Activated naive CD4-positive, alpha-beta T cell treated with anti-CD3 and anti-CD28 coated beads, Interleukin-2, amount 50 U/mL, for 16 hours (primary cell): ENCODE results near the gene SNRPB.
"Not testable (repeated sequence)": the region's sequence is repeated elsewhere in the genome, so short reads cannot be mapped to it uniquely, and the experiment has no call there.

Experiments
- DNase-seq: peaks from one replicate; pipeline ENCODE4 v3.0.0-alpha.2; 2020

Gene SNRPB

DNA sequence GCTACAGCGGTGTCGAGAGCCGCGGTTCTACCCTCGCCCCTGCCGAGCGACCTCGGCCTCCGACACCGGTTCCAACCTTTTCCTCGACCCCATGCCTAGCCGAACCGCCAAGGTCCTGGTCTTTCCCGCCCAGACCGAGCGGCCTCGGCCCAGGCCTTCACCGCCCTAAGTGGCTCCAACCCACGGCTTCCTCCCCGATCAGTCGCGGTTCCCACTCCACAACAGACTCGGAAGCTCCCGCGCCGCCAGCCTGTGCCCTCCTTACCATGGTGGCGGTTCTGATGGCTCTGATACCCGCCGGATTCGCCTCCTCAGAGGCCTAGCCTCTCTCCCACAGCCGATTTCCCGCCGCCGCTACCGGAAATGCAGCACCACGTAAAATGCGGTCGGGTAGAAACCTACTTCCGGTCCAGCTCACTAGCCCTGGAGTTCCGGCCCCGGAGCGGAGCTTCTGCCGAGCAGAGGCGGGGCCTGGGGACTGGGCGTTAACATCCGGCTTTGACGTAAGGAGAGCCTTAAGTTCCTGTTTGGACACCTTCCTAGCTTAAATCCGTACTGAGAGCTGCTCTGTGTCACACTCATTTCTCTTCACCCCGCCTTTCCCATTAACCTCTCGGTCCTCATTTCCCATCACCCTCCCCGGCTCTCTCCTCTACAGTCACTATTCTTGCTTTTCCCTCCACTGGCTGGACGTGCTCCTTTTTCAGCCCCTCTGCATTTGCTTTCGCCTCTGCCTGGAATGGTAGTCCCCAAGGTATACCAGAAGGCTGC is at the start of gene SNRPB:
TSS of gene SNRPB (minus strand) at position 367 of the 771 bp plus-strand sequence. CDS start at position 268, 99 bp downstream.
- DNase-seq: peak; percentile 96

DNA sequence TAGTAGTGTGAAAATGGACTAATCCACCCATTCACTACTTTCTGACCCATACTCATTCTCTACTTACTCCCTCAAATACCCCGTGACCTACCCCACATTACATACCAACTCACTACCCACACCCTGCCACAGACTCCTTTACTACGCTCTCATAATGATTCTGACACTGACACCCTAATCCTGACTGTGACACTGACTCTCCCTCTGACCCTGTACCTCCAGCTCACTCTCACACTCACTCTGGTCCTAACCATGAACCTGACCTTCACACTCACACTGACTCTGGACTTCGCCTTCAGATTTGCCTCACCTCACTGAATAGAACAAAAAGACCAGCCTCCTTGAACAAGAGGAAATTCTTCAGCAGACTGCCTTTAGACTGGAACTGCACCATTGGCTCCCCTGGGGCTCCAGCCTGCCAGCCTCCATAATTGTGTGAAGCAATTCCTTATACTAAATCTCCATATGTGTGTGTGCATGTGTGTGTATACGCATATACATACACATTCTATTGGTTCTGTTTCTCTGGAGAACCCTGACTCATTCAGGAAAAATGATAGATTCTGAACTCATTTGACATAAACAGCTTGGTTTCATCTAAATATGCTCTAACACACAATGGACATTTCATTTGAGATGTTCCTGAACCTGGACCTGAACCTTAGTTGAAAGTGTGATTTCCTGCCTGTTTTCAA is 48.7 kb upstream of the SNRPB start:
- no peak for DNase-seq

DNA sequence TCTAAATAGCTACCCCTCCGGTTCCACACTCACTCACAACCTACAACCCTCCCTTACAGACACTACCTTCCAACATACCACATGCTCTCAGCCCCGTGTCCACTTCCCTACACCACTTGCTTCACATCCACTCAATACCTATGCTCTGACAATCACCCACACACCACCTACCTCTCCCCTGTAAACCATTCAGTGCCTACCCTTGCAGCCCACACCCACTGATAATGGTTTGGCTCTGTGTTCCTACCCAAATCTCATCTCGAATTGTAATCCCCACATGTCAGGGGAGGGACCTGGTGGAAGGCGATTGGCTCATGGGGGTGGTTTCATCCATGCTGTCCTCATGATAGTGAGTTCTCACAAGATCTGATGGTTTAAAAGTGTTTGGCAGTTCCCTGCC is 48.0 kb upstream of the SNRPB start:
- no peak for DNase-seq

DNA sequence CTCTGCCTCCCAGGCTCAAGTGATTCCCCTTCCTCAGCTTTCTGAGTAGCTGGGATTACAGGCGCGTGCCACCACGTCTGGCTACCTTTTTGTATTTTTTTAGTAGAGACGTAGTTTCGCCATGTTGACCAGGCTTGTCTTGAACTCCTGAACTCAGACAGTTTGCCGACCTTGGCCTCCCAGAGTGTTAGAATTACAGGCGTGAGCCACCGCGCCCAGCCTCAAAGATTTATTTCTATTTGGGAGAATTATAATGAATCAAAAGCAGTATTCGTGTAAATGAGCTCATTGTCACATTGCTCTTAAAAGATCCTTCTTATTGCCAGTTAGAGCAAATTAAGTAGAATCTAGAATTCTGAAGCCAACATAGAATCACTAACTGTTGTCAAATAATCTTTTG is 47.5 kb upstream of the SNRPB start:
- no peak for DNase-seq

DNA sequence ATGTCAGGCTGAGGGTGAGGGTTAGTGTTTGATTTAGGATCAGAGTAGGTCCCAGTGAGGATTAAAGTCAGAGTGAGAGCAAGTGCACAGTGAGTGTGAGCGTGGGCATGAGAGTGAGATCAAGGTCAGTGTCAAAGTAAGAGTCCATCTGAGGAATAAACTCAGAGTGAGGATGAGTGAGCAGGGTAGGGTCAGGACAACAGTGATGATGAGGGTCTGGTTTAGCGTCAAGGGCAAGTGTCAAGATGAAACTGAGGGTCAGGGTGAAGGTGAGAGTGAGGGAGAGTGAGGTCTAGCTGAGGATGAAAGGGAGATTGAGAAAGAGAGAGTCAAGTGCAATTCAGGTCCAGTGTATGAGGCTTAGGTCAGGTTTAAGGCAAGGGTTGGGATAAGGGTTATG is 45.8 kb upstream of the SNRPB start:
- DNase-seq: no peak

- DNase-seq: no peak
Observed at GRCh38 chr20:2515203-2515602, 44.6 kb upstream of the SNRPB start.

DNA sequence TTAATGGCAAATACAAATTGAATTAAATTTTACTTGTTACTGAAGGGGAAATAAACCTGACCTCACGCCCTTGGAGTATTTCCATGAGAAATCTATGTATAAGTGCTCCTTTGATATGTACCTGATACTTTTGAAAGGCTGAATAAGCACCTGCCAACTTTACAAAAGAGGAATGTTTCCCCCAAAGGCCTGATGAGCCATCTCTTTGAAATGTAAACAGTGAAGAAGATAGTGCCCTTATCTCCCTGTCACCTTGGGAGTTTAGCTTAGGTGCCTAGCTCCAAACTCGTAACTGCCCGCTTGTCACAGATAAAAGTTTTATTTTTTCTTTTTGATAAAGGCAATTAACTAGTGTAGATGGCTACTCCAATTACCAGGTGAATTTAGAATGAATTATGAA is 39.2 kb upstream of the SNRPB start:
- no peak for DNase-seq

DNA sequence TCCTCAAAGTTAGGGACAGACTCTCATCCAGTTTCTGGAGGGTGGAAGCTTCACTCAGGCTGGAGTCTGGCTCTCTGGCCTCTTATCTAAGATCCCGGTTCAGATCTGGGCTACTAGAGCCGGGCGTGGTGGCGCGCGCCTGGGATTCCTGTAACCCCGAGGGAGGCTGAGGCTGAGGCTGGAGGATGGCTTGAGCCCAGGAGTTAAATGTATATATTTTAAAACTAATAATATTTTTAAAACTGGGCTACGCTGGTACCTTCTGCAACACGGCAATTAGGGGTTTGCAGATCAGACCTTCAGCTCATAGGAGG is 38.8 kb upstream of the SNRPB start:
- no peak for DNase-seq

DNA sequence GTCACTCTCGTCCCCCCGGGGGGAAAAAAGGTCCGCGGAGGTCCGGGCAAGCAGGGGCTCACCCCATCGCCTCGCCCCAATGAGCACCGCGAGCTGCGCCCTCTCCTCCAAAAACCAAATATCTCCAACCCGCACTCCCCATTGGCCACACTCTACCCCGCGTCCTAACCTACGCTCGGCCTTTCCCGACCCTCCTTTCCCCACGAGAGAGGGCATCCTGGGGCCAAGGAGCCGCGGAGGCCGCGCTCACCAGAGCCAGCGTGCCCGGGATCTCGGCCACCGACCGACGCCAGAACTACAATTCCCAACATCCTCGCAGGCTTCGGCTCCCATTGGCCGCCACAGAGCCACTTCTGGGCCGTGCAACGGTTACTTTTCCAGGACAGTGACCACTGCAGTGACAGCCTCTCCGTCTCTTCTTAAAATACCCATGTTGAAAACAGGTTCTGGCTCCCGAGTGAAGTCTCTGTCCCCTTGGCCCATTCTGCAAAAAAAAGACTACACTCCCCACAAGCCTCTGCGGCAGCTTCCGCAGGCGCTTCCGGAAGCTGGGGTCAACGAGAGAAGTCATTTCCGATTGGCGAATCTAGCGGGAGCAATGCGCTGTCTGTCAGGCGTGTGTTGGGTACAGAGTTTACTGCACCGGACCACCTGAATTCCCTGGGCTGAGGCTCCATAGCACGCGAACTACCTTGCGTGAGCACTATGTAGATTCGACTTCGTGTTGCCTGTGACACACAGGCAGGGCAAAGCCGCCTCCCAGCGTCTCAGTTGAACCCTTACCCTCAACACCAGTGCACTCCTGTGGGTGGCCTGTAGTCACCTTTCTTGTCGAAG is 38.3 kb upstream of the SNRPB start, which contains the start of gene ZNF343:
TSS of gene ZNF343 (minus strand) at position 285 of the 837 bp plus-strand sequence. CDS start 15,020 bp downstream, outside the sequence.
- peak; percentile 77 for DNase-seq

GRCh38 chr20:2507875-2508630 is 37.5 kb upstream of the SNRPB start:
- peak; percentile 14 for DNase-seq

- DNase-seq: no peak
Observed at GRCh38 chr20:2507464-2507863, 36.9 kb upstream of the SNRPB start.

- DNase-seq: not testable (repeated sequence)
Observed at GRCh38 chr20:2506426-2506825, 35.8 kb upstream of the SNRPB start.

DNA sequence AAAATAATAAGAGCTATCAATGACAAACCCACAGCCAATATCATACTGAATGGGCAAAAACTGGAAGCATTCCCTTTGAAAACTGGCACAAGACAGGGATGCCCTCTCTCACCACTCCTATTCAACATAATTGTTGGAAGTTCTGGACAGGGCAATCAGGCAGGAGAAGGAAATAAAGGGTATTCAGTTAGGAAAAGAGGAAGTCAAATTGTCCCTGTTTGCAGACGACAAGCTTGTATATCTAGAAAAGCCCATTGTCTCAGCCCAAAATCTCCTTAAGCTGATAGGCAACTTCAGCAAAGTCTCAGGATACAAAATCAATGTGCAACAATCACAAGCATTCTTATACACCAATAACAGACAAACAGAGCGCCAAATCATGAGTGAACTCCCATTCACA is 34.2 kb upstream of the SNRPB start:
- DNase-seq: not testable (repeated sequence)

GRCh38 chr20:2502808-2503384 is 32.3 kb upstream of the SNRPB start:
- not testable (repeated sequence) for DNase-seq

- no peak for DNase-seq
Observed at GRCh38 chr20:2485661-2486060, 15.1 kb upstream of the SNRPB start.

DNA sequence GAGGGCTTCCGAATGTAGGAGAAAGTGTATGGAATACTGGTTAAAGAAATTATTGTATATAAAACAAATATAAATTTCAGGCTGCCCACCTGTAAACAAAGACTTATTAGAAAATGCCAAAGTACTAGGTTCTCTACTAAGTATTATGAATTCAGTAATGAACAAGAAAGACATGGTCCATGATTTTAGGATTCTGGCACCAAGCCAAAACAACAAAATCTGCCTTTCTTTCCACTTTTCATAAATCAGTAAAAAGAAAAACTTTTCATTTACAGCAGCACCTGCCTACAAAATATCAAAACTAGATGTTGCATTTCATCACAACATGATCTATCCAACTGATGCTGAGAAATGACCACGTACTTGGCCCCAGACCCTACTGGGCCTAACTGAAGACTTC is 14.5 kb upstream of the SNRPB start:
- DNase-seq: no peak

DNA sequence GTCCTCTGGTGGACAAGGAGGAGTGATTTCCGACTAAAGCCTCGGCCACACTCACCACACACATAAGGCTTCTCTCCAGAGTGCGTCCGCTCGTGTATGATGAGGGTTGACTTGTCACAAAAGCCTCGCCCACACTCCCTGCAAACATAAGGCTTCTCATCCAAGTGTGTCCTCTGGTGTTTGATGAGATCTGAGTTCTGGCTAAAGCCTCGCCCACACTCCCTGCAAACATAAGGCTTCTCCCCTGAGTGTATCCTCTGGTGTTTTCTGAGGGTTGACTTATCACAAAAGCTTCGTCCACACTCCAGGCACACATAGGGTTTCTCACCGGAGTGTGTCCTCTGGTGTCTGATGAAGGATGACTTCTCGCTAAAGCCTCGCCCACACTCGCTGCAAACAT is 12.9 kb upstream of the SNRPB start:
- DNase-seq: no peak

GRCh38 chr20:2480381-2480780 is 9.8 kb upstream of the SNRPB start:
- no peak for DNase-seq

GRCh38 chr20:2476742-2477615 is 6.4 kb upstream of the SNRPB start:
- DNase-seq: no peak

GRCh38 chr20:2475850-2476741 is 5.5 kb upstream of the SNRPB start:
- DNase-seq: no peak
